Embryonic facial prominence (tissue), 1 donor: ENCODE results near the gene ZBTB49.

ENCODE experiments used
- DNase-seq: peaks from one replicate; pipeline ENCODE4 v3.0.0-alpha.2; 2016; ENCODE audit errors: extremely low spot score

The ZBTB49 gene

GRCh38 chr4:4356106-4357041 is 66.3 kb downstream of the ZBTB49 start:
- no peak for DNase-seq

- DNase-seq: no peak
These were observed 68.2 kb downstream of the ZBTB49 start for GRCh38 chr4:4358093-4358854.

GRCh38 chr4:4361883-4362282 is 71.8 kb downstream of the ZBTB49 start:
- DNase-seq: no peak

- no peak for DNase-seq
These were observed 73.1 kb downstream of the ZBTB49 start for GRCh38 chr4:4362991-4363697.

GRCh38 chr4:4364061-4364460 is 74.0 kb downstream of the ZBTB49 start:
- DNase-seq: no peak

GRCh38 chr4:4364486-4365208 is 74.6 kb downstream of the ZBTB49 start:
- DNase-seq: no peak

- DNase-seq: no peak
These were observed 78.9 kb downstream of the ZBTB49 start for GRCh38 chr4:4368809-4369580.
